Panc1 (cell line): ENCODE data around the gene ANKMY2. TPM values are rescaled to one million over a fixed set of nuclear protein-coding genes. Genes with fewer than 3 reads are reported as not detected.

Source experiments
- ATAC-seq: fragments of 200-7000 bp; cut with Tn5 transposase; 2 replicates; pipeline ENCODE4 v1.9.1; 2020; ENCODE audit warnings: mild to moderate bottlenecking, moderate library complexity
- BruUV-seq: library from RNA; stranded (reverse); fragments of 400-500 nt; replicated peaks from 2 replicates; lab custom pipeline; 2021; lab: Mats Ljungman, UMichigan
- CTCF ChIA-PET: fragments of 300-600 bp; sonication (Branson Sonifier 250); formaldehyde crosslinking; loops from one replicate; lab custom pipeline; 2022; ENCODE audit warnings: antibody characterized with exemption; lab: Charles Lee
- POLR2A ChIA-PET: fragments of 300-600 bp; sonication (Branson Sonifier 250); formaldehyde crosslinking; loops from one replicate; lab custom pipeline; 2022; ENCODE audit warnings: antibody characterized with exemption; lab: Charles Lee
- DNase-seq: peaks from one replicate; pipeline ENCODE4 v3.0.0-alpha.2; 2010; ENCODE audit warnings: low read depth, low spot score
- H3K27ac ChIP-seq: 2 replicates; pipeline ENCODE4 v1.5.1; 2011; ENCODE audit warnings: mild to moderate bottlenecking, low read length, inconsistent platforms
- H3K27me3 ChIP-seq: fragments of 200-500 bp; sonication (Bioruptor generic); 2 replicates; pipeline ENCODE4 v1.6.0; 2014; ENCODE audit warnings: low read length, inconsistent platforms; ENCODE audit not compliant: control insufficient read depth, insufficient read depth
- H3K36me3 ChIP-seq: fragments of 200-500 bp; sonication (Bioruptor generic); 2 replicates; pipeline ENCODE4 v1.5.1; 2014; ENCODE audit warnings: inconsistent platforms, mild to moderate bottlenecking, low read length, moderate library complexity; ENCODE audit not compliant: control insufficient read depth, insufficient read depth
- H3K4me1 ChIP-seq: 2 replicates; pipeline ENCODE4 v1.5.1; 2011; ENCODE audit warnings: inconsistent platforms, mild to moderate bottlenecking, low read length, moderate library complexity; ENCODE audit not compliant: control insufficient read depth, insufficient read depth
- H3K4me3 ChIP-seq, 2 experiments: 2 replicates each; pipeline ENCODE4 v1.5.1; 2011 to 2012; ENCODE audit warnings: low read depth in 2 of 2, low read length in 2 of 2, mild to moderate bottlenecking in 2 of 2, inconsistent platforms in 1 of 2, moderate library complexity in 1 of 2
- H3K9me3 ChIP-seq: fragments of 200-500 bp; sonication (Bioruptor generic); 2 replicates; pipeline ENCODE4 v1.5.1; 2014; ENCODE audit warnings: low read depth, mild to moderate bottlenecking, inconsistent platforms, low read length, moderate library complexity; ENCODE audit not compliant: control insufficient read depth, insufficient read depth
- POLR2AphosphoS5 ChIP-seq: IDR thresholded peaks from 2 replicates; pipeline ENCODE4 v1.6.1; 2012; ENCODE audit warnings: mild to moderate bottlenecking, low read depth, low read length, moderate library complexity
- REST ChIP-seq, 2 experiments: IDR thresholded peaks; 2 replicates each; pipeline ENCODE4 v1.6.1; 2011 to 2012; ENCODE audit warnings: low read depth in 2 of 2, control low read depth in 1 of 2, low read length in 1 of 2, mild to moderate bottlenecking in 1 of 2, moderate library complexity in 1 of 2; ENCODE audit not compliant: insufficient read depth in 1 of 2
- SIN3A ChIP-seq: IDR thresholded peaks from 2 replicates; pipeline ENCODE4 v1.6.1; 2012; ENCODE audit warnings: low read depth, mild to moderate bottlenecking, low read length, moderate library complexity, borderline replicate concordance; ENCODE audit not compliant: insufficient read depth
- TCF7L2 ChIP-seq: IDR thresholded peaks from 2 replicates; pipeline ENCODE4 v1.6.1; 2011; ENCODE audit warnings: mild to moderate bottlenecking, low read depth, low read length, inconsistent platforms
- in situ Hi-C: cut with HindIII; loops from 2 replicates; pipeline ENCODE4 v1.10.0; 2016; ENCODE audit warnings: low sequenced_read_pairs, low pct_unique_long_range_greater_than_20kb
- intact Hi-C: fragments of 100-400 bp; cut with micrococcal nuclease; formaldehyde crosslinking; loops from one replicate; pipeline ENCODE4 v1.10.0; 2022; ENCODE audit not compliant: unreplicated experiment
- total RNA-seq: library from RNA; stranded (reverse); gene quantifications from one replicate; pipeline ENCODE4 v1.2.1, GENCODE V29; 2021; ENCODE audit not compliant: unreplicated experiment
- TF ChIP-seq, protein P1 (sequence below): fragments of 450-650 bp; IDR thresholded peaks from 2 replicates; pipeline ENCODE4 v1.5.1; 2017; ENCODE audit warnings: mild to moderate bottlenecking

The ANKMY2 gene
- total RNA-seq, 1 experiment from 2014 or later = 18.6 TPM

GRCh38 chr7:16583834-16584233 lies 61.7 kb downstream of the ANKMY2 start:
- Histone ChIP-seq H3K4me3 (no peak overlapping the region), H3K4me1 (no peaks in the 10 kb centered on the region), H3K9me3 (no peaks in the 10 kb centered on the region), H3K27me3 (no peaks in the 10 kb centered on the region), H3K36me3 (no peaks in the 10 kb centered on the region), H3K27ac (no peak overlapping the region)
- no peak for ATAC-seq
- CTCF ChIA-PET = no interaction called here
- TF ChIP-seq TCF7L2 (no peak), POLR2AphosphoS5 (no peak), SIN3A (no peak), REST (IDR thresholded peaks at IDR 0.05; ENCODE audit: insufficient read depth in 1 of 2, low read depth in 2 of 2, low read length in 1 of 2) (no peak)
- TF ChIP-seq, protein P1, sequence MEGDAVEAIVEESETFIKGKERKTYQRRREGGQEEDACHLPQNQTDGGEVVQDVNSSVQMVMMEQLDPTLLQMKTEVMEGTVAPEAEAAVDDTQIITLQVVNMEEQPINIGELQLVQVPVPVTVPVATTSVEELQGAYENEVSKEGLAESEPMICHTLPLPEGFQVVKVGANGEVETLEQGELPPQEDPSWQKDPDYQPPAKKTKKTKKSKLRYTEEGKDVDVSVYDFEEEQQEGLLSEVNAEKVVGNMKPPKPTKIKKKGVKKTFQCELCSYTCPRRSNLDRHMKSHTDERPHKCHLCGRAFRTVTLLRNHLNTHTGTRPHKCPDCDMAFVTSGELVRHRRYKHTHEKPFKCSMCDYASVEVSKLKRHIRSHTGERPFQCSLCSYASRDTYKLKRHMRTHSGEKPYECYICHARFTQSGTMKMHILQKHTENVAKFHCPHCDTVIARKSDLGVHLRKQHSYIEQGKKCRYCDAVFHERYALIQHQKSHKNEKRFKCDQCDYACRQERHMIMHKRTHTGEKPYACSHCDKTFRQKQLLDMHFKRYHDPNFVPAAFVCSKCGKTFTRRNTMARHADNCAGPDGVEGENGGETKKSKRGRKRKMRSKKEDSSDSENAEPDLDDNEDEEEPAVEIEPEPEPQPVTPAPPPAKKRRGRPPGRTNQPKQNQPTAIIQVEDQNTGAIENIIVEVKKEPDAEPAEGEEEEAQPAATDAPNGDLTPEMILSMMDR = no peak
- POLR2A ChIA-PET = no interaction called here
- no TSS peak for BruUV-seq
- intact Hi-C loops (no loop called here), in situ Hi-C loops (no loop called here)
- no peak for DNase-seq

GRCh38 chr7:16581286-16581685 lies 64.3 kb downstream of the ANKMY2 start:
- Histone ChIP-seq H3K27me3 (no peaks in the 10 kb centered on the region), H3K4me1 (no peaks in the 10 kb centered on the region), H3K36me3 (no peaks in the 10 kb centered on the region), H3K27ac (no peak overlapping the region), H3K4me3 (no peak overlapping the region), H3K9me3 (no peaks in the 10 kb centered on the region)
- ChIA-PET CTCF (no interaction called here), POLR2A (no interaction called here)
- intact Hi-C loops (no loop called here), in situ Hi-C loops (no loop called here)
- TF ChIP-seq TCF7L2 (no peak), POLR2AphosphoS5 (no peak), REST (IDR thresholded peaks at IDR 0.05; ENCODE audit: insufficient read depth in 1 of 2, low read depth in 2 of 2, low read length in 1 of 2) (no peak)
- ATAC-seq = no peak
- no peak for DNase-seq
- no TSS peak for BruUV-seq
